ENCODE results near the gene MICA. TPM values are rescaled to one million over a fixed set of nuclear protein-coding genes. Genes with fewer than 3 reads are reported as not detected.
"Not testable (repeated sequence)": the region's sequence is repeated elsewhere in the genome, so short reads cannot be mapped to it uniquely, and the experiment has no call there.

The MICA gene
- total RNA-seq, 4 donors from 2014 or later: 13.7 to 18.0 (median 16.6) TPM

DNA sequence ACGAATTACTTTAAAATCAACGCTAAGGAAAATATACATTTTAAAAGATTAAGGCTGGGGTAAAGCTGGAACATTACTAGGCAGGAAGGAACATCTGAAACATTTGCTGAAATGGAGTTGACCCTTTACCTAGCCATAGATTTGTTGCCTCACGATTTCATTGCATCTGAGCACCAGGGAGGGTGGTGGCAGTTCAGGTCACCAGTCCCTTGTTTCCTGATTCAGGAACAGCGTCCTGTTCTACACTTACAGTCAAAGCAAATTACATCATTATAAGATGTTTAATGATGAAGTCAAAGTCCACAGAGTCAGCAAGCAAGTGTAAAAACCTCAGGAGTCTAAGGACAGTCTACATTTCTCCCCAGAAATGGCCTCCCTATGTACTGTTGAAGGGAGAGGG lies 9.0 kb upstream of the MICA start:
- TF ChIP-seq, protein P1, sequence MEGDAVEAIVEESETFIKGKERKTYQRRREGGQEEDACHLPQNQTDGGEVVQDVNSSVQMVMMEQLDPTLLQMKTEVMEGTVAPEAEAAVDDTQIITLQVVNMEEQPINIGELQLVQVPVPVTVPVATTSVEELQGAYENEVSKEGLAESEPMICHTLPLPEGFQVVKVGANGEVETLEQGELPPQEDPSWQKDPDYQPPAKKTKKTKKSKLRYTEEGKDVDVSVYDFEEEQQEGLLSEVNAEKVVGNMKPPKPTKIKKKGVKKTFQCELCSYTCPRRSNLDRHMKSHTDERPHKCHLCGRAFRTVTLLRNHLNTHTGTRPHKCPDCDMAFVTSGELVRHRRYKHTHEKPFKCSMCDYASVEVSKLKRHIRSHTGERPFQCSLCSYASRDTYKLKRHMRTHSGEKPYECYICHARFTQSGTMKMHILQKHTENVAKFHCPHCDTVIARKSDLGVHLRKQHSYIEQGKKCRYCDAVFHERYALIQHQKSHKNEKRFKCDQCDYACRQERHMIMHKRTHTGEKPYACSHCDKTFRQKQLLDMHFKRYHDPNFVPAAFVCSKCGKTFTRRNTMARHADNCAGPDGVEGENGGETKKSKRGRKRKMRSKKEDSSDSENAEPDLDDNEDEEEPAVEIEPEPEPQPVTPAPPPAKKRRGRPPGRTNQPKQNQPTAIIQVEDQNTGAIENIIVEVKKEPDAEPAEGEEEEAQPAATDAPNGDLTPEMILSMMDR (IDR thresholded peaks at IDR 0.05): no peak
- no peak for ATAC-seq (ENCODE audit: low FRiP score)
- no peak for DNase-seq (ENCODE audit: low spot score)

DNA sequence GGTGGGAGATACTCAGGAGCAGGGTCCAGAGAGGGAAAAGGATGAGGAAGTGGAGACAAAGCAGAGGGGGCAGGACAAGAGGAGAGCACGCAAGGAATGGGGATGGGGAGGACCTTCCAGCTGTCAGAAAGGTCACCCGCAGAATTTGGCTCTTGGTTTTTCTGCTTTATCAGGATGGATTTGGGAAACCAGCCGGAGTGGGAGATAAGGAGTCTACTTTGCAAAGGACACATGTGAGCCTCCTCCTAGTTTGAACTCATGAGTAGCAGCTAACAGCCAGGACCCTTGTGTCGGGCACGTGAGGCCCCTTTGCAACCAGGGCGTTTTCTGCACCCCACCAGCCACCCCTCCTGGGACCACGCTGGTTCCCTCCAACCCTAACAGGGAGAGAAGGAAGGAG lies 7.6 kb upstream of the MICA start:
- no peak for DNase-seq (ENCODE audit: low spot score)
- ATAC-seq (ENCODE audit: low FRiP score): no peak
- TF ChIP-seq, protein P1 (IDR thresholded peaks at IDR 0.05): no peak

DNA sequence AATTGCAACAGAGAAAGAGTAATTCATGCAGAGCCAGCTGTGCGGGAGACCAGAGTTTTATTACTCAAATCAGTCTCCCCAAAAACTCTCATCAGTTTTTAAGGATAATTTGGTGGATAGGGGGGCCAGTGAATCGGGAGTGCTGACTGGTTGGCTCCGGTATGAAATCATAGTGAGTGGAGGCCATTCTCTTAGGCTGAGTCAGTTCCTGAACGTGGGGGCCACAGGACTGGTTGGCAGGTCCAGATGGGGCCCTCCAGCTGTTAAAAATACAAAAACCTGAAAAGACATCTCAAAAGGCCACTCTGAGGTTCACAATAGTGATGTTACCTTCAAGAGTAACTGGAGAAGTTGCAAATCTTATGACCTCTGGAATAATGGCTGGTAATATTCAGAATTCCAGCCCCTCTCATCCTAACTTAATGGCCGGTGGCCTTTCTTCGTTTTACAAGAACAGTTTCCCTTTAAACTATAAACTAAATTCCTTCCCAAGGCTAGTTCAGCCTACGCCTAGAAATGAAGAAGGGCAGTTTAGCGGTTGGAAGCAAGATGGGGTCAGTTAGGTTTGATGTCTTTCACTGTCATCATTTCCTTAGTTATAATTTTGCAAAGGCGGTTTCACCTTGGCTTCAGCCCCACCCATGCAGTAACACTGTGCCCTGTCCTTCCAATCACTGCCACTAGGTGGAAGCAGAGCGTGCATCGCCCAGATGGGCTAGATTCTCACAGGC lies 6.8 kb upstream of the MICA start:
- DNase-seq (ENCODE audit: low spot score) (peak; percentile 90), ATAC-seq (ENCODE audit: low FRiP score) (no peak)
- TF ChIP-seq, protein P1 (IDR thresholded peaks at IDR 0.05): peak in 1 of 3 donors; percentile 79

DNA sequence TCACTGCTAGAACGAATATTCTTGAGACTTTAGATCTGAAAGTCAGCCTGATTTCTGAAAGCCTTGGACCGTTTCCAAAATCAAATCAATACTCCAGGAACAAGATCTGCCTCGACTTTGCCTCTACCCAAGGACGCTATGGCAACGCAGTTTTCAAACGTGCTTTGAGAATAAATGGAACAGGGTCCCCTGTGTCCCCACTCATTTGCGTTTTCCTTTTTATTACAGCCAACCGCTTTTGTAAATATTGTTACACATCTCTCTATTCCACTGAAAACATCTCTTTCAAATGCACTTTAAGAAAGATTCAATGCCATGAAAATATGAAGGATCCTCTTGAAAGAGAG lies 6.3 kb upstream of the MICA start:
- DNase-seq (ENCODE audit: low spot score); ATAC-seq (ENCODE audit: low FRiP score): not testable (repeated sequence)

DNA sequence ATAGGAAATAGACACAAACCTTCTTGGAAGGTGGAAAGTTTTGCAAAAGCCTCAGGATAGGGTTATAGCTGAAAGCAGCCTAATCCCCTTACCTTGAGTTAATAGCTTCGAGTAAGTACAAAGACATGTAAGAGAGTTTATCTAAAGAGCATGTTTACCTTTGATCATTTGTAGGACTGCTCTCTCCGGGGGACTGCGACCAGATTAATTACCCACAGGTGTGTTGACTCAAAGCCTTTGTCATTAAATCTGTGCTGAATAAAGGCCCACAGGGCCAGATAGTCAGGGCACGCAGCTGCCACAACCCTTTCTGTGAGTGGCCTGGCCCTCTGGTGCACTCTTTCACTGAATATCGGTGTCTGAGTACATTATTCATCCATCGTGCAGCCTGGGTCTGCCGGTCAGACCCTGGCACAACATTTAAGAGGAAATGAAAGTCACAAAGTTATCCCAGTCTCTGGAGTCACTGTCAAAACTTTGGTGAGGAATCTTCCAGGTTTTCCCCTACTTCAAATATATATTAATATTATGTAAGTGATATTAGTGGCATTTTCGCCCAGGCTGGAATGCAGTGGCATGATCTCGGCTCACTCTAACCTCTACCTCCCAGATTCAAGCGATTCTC lies 5.4 kb upstream of the MICA start:
- TF ChIP-seq, protein P1 (IDR thresholded peaks at IDR 0.05): no peak
- DNase-seq (ENCODE audit: low spot score) (no peak), ATAC-seq (ENCODE audit: low FRiP score) (no peak)

DNA sequence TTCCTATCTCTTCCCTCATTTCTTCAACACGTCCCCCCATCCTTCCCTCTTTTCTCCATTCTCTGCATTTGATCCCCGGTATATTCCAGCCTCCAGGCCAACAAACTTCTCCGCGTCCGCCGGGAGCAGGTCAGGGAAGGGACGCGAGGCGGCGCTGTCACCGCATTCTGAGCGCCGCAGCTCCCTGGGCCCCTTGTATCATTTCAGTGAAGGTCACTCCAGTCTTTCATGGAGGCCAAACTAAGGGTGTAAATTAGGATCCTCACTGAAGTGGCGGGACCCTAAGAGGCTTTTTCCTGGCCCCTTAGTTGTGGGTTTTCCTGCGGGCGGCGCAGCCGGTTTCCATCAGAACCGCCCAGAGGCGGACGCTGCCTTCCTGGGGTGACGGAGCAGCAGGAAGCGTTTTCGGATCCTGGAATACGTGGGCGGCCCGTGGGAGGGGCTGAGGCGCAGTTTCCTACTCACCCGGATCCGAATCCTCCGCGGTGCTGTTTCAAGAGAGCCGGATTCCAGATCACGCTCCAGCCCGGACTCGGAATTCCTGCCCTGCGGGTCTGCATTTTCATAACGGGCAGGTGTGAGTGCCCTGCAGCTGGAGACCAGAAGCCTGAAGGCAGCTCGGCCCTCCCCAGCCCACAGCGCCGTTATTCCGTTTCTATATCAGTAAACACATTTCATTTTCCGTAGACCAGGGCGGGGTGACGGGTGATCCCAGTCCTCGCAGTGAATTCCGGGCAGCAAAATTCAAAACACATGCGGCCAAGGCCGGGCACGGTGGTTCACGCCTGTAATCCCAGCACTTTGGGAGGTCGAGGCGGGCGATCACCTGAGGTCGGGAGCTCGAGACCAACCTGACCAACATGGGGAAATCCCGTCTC lies 3.6 kb upstream of the MICA start:
- ATAC-seq (ENCODE audit: low FRiP score): peak; percentile 75
- peak; percentile 82 for DNase-seq (ENCODE audit: low spot score)
- TF ChIP-seq, protein P1 (IDR thresholded peaks at IDR 0.05): peak in 2 of 3 donors; percentile 9 to 68

Data from omental fat pad (tissue), 4 donors.